Anterior cingulate cortex (tissue), 58 donors: ENCODE results near the gene SIK3.

Experiments used
- DNase-seq, 58 donors: peaks; one replicate each; lab custom pipeline; 2025; lab: John Stamatoyannopoulos, UW

The SIK3 gene

DNA sequence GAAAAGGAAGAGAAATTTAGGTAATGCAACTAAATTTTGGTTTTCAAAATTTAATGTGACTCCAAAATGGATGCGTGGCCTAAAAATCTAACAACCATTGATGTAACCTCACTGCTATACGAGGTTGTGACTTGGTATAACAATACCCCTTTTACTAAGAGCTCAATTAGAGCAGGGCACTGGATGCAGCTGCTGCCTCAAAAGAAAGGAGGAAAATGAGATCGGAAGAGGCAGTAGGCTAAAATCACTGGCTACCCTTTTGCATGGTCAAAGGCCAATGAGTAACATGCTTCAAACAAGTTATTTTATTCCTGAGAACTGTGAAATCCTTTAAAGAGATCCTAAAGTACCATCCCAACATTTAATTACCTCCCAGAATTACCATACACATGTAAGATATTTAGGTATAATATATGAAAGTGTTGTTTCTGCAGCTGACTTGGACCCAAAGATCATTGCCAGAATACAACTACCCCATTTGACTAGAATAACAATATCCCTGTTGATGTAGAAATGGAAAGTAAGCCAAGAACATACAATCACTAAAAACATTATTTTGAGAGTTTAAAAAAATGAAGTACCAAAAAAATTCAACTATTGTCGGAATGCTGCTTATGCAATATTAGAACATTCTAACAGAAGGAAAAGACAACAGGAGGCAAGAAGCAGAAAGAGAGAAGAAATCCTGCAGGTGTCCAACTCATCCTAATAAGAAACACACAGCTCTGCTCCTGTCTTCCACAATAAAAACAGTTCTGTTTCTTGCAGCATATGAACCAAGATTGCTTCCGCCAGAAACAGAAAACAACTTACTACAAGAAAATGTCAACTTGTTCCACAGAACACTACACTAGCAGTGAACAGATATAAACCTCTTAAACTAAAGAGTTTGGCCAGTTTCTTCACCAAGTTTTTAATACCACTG is 15.0 kb downstream of the SIK3 start:
- peak in 15 of 58 donors; percentile 11 to 78 (median 30) for DNase-seq

DNA sequence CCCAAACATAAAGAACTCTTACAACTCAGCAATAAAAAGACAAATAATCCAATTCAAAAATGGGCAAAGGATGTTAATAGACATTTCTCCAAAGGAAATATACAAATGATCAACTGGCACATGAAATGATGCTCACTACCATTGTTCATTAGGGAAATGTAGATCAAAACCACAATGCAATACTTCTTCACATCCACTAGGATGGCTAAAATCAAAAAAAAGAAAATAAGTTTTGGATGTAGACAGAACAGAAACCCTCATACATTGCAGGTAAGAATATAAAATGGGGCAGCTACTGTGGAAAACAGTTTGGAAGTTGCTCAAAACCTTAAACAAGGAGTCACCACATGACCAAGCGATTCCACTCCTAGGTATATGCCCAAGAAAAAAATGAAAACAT is 16.3 kb downstream of the SIK3 start:
- no peak for DNase-seq

- no peak for DNase-seq
These were observed 17.9 kb downstream of the SIK3 start for GRCh38 chr11:117080370-117080769.

DNA sequence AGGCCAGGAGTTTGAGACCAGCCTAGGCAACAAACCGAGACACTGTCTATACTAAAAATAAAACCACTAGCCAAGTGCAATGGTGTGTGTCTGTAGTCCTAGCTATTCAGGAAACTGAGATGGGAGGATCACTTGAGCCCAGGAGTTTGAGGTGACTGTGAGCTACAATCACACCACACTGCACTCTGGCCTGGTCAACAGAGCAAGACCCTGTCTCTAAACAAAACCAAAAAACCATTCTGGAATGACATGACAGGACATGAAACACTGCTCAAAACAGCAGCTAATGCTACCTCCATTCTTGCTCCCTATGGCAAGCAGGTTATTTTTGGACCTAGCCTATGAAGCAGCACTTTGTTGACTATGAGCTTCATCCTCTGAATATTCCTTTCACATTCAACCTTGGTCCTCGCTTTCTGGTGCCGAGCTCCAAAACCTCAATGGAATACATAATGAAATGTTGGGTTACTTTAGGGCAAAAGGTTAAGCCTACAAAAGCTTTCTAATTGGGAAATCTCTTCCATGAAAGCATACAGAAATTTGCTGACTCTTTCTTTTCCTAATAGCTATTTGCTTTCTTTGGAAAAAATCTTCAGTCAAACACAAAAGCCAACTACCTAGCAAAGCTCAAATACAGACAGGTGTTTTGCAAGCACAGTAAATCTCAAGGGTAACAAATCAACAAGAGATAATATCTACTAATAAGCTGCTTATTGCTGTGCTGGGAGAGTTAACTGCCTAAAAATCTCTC is 21.1 kb downstream of the SIK3 start:
- DNase-seq = peak in 5 of 58 donors; percentile 5 to 58 (median 34)

DNA sequence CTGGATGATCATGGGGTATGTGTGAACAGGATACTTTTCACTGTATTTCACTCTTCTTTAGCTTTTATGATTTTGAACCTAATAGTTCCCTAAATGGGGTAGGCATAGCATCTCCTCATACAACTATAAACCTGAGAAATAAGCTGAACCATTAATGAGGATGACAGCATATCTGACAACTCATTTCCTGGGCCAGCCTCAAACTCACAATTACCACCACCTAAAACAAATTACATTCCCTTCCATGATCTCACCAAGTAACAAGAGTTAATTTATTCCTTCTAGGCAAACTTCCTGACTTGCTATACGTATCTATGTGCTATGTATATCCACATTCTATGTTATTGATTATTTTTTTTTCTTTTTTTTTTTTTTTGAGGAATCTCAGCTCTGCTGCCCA is 23.0 kb downstream of the SIK3 start:
- DNase-seq = no peak

DNA sequence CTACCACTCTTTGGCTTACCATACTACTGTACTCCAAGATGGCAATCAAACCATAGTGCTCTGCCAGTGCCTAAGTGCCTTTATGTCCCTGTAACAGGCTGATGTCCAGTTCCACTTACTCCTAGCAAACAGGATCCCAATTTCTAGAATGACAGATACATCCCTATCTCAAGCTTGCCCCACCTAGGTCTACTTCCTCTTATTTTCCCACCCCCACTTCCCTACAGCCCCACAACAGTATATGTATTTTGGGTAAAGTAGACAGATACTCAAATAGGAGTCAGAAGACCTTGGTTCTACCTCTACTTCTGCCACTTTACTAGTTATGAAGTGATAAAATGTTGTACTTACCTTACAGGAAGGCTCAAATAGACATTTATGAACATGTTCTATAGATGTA is 24.1 kb downstream of the SIK3 start:
- no peak for DNase-seq

- no peak for DNase-seq
These were observed 24.7 kb downstream of the SIK3 start for GRCh38 chr11:117073539-117073938.

GRCh38 chr11:117072517-117073461 is 25.4 kb downstream of the SIK3 start:
- DNase-seq = no peak

DNA sequence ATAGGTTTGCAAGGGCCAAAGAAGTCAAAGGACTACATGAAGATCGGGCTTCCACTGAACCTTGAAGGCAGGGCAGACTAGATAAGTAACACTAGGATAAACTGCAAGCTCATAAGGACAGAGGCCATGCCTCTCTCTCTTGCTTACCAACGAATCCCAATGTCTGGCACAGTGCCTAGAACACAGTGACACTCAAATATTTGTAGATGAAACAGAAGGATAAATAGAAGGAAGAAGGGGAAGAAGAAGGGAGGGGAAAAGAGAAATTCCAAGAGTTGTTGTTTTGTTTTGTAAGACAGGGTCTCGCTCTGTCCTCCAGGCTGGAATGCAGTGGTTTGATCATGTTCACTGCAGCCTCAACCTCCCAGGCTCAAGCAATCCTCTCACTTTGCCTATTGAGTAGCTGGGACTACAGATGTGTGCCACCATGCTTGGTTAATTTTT is 26.9 kb downstream of the SIK3 start:
- DNase-seq = peak in 21 of 58 donors; percentile 1 to 70 (median 42)

- DNase-seq = no peak
These were observed 28.2 kb downstream of the SIK3 start for GRCh38 chr11:117070016-117070415.

DNA sequence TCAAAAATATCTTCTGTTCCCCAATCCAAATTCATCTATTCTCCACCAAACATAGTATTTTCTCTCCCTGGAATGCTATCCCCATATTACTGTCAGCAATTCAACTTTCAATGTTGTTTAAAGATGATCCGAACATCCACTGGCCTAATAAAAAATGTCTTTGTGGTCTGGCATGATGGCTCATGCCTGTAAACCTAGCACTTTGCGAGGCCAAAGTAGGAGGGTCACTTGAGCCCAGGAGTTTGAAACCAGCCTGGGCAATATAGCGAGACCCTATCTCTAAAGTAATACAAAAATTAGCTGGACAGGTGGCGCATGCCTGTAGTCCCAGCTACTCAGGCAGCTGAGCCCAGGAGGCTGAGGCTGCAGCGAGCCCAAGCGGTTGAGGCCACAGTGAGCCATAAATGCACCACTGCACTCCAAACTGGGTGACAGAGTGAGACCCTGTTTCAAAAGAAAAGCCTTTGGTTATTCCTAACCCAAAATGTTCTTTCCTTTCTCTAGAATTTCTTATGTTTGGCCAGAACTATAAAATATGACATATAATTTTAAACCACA is 29.8 kb downstream of the SIK3 start:
- DNase-seq = peak in 7 of 58 donors; percentile 14 to 39 (median 26)

- DNase-seq = no peak
These were observed 31.3 kb downstream of the SIK3 start for GRCh38 chr11:117066959-117067358.

- DNase-seq = no peak
These were observed 34.0 kb downstream of the SIK3 start for GRCh38 chr11:117064275-117064674.

DNA sequence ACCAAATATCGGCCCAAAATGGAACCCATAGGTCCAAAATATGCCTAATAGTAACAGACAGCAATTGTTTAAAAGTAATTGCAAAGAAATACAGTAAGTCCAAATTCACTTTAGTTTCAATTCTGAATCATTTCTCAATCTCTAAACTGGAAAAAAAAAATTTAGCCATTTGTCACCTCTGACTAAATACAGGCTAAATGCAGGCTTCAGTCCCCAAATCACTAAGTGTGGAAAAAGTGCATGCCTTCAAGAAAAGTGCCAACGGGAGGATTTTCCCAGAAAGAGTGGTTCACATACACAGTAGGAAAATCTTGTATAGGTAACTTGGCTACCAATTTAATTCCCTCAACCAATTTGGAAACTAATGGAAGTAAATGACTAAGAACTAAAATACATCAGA is 35.7 kb downstream of the SIK3 start:
- no peak for DNase-seq

DNA sequence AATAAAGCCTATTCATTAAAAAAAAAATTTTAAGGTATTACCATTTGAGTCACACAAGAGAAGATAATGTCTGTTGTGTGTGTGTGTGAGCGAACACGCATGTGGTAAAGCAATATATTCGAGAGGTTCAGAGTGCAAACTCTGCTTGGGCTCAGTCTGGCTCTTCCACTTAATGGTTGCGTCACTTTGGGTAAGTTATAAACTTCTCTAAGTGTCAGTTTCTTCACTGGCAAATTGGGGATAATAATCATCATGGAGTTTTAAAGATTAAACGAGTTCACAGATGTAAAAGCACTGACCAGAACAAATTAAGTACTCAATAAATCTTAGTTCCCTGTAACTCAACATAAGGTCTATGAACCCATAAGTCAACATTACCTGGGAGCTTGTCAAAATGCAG is 37.0 kb downstream of the SIK3 start:
- no peak for DNase-seq

GRCh38 chr11:117059611-117060148 is 38.5 kb downstream of the SIK3 start:
- DNase-seq = no peak

DNA sequence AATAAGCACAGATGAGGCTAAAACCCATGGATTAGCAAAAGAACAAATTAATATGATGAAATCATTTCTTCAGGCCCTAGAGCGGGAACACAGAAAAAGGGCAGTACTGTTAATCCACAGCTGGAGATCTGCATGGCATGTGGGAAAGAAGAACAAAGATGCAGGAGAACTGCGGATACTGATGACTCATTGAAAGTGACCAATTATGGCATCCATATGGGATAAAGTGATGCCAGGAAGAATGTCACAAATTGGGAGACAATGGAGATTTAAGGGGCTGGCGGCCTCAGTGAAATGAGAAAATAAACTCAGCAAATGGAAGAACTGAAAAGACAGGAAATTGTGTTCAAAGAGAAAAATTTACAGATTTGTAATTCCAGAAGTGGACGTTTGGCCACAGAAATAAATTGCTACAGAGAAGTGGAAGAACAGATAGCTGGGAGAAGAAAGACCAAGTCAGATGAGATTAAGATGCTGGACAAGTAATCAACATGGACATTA is 39.4 kb downstream of the SIK3 start:
- DNase-seq = peak in 11 of 58 donors; percentile 7 to 68 (median 32)

GRCh38 chr11:117057727-117058126 is 40.5 kb downstream of the SIK3 start:
- DNase-seq = no peak

DNA sequence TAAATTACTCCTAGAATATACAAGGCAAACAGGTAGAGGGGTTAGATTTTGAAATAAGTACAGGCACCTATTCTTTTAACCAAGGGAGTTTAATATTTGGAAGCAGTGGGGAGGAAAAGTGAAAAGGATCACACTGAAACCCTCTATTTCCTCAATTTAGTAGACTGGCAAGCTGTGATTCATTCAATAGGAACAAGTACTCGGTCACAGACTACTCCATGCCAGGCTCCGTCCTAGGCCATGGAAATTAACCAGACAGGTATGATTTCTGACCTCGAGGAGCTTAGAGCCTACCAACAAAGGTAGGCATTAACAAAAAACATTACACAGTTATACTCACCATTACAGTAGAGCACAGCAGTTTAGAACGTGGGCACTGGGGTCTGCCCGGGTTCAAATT is 40.9 kb downstream of the SIK3 start:
- no peak for DNase-seq

- no peak for DNase-seq
These were observed 42.8 kb downstream of the SIK3 start for GRCh38 chr11:117055469-117055868.
